NCI-H2107 (cell line): ENCODE measurements around the gene FAM193A.
"Not testable (repeated sequence)": the region's sequence is repeated elsewhere in the genome, so short reads cannot be mapped to it uniquely, and the experiment has no call there.

Experiments used
- DNase-seq: peaks from one replicate; lab custom pipeline; 2025; lab: John Stamatoyannopoulos, UW

The FAM193A gene, protein sequence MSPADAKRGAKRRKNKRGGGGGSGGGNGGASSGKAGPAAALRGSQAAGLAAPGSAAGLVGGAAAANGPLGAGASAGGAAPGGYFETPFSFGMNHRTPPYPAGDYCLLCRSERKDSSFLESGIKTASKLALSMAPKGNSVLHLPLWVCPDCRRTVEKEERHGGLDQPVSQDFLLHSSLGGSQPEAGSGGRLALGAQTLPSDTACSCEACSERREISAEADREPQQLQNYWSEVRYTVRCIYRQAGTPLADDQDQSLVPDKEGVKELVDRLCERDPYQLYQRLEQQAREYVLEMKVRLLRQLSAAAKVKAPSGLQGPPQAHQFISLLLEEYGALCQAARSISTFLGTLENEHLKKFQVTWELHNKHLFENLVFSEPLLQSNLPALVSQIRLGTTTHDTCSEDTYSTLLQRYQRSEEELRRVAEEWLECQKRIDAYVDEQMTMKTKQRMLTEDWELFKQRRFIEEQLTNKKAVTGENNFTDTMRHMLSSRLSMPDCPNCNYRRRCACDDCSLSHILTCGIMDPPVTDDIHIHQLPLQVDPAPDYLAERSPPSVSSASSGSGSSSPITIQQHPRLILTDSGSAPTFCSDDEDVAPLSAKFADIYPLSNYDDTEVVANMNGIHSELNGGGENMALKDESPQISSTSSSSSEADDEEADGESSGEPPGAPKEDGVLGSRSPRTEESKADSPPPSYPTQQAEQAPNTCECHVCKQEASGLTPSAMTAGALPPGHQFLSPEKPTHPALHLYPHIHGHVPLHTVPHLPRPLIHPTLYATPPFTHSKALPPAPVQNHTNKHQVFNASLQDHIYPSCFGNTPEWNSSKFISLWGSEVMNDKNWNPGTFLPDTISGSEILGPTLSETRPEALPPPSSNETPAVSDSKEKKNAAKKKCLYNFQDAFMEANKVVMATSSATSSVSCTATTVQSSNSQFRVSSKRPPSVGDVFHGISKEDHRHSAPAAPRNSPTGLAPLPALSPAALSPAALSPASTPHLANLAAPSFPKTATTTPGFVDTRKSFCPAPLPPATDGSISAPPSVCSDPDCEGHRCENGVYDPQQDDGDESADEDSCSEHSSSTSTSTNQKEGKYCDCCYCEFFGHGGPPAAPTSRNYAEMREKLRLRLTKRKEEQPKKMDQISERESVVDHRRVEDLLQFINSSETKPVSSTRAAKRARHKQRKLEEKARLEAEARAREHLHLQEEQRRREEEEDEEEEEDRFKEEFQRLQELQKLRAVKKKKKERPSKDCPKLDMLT (N-terminal part only)

DNA sequence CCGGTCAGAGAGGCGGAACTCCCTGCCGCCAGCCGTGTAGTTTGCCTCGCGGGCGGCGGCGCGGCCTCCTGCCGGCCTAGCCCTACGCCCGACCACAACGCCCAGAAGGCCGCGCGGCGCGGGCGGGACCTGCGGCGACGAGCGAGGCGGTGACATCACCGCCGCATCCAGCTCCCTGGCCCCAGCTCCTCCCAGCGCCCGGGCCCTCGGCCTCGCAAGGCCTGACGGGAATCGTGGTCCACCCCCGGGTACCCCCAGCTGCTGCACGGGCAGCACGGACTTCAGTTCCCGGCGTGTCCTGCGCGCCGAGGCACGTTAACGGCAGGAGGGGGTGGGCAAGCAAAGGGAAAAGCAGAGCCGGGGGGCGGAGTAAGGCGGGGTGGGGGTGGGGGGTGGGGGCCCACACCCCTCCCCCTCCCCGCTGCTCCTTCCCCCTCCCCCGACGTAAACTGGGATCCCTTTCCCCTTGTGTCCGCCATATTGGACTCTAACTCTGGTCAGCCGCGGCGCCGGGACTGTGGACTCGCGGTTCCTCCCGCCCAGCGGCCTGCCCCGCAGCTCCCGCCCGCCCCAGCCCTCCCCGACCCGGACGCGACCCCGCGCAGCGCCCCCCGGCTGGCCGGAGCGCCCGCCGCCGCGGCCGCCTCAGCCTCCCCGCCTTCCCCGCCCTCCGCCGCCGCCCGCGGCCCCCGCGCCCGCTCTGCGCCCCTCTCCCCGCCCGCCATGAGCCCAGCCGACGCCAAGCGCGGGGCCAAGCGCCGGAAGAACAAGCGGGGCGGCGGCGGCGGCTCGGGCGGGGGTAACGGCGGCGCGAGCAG lies at the start of gene FAM193A:
Gene FAM193A, plus strand, starts transcription at position 455 of the 818 bp plus-strand sequence. Its CDS starts 269 bp downstream, at position 724.
- DNase-seq = peak; percentile 89

DNA sequence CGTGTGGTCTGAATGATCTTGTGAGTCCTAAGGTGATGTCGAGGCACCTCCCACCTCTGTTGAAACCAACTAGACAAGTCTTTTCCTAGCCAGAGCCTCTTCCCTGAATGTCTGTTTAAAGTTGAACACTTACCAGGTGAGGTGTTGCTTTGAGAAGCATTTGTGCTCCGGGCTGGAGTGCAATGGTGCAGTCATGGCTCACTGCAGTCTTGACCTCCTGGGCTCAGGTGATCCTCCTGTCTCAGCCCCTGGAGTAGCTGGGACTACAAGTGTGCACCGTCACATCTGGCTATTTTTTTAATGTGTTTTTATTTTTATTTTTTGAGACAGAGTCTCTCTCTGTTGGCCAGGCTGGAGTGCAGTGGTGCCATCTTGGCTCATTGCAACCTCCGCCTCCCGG lies 49.5 kb upstream of the FAM193A start:
- no peak for DNase-seq

DNA sequence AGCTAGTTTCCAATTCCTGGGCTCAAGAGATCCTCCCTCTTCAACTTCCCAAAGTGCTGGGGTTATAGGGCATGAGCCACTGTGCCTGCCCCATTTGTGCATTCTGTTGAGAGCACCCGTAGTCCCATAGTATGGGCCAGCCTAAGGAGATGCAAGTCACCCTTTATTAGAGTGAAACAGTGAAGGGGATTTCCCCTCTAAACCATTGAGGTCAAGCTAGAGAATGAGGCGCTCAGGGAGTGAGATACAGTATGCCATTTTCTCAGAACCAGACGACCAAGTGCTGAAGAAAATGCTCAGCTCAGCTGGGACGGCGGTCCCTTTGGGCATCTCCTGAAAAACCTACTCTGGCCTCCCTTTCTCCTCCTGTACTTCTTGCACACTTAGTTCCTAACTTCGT lies 48.8 kb upstream of the FAM193A start:
- DNase-seq = no peak

DNA sequence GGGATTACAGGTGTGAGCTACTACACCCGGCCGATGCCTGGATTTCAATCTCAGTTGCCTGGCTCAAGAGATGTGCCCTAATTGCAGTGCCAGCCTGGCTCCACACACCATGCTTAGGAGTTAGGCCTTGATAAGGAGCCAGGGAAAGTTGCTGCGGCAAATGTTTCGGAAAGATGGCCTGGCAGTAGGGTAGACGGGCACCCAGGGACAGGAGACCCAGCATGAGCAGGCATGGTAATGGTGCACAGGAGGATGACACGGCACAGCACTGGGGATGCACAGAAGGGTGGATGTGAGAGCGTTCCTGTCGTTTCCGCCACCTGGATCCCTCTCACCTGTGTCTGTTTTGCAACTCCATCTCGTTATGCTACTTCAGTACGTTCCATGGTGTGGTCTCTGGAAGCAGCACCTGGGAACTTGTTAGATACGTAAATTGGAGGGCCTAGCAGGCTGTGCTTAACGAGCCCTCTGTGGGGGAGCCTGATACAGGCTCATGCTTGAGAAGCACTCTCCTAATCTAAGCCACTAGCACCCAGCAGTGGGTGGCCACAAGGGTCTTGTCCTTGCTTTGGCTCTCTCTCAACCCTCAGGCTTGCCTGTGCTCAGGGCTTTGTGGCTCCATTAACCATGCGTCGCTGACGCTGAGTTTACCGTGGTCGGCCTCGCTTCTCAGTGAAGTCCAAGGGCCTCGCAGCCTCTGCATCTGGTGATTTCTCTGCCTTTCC lies 47.2 kb upstream of the FAM193A start:
- no peak for DNase-seq

DNA sequence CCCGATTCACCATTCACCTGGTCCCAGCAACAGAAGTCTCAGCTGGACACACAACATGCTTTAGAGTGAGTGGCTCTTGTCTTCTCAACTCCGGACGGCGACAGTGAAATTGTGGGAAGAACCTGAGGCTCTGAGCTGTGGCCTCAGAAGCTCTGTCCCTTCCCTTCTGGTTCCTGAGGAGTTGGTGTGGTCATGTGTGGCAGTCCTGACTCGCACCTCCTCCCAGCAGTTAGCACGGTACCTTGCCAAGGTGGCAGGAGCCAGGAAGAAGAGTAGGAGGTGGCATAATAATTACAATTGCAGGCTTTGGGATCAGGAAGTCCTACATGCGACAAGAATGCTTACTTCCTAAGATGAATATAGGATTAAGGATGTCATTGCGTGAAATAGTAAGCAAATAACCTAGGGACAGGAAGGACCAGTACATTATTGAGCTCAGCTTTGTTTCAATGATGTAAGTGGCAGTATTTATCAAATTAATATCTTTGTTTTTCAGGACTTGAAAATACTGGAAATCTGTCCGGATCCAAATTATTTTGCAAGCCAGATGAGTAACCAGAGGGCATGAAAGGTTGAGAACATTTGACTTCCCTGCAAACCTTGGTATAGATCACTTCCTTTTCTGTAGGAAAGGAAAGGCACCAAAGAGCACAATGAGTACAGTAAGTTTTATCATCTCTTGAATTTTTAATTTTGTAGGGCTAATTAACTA lies 46.5 kb upstream of the FAM193A start:
- DNase-seq = no peak

DNA sequence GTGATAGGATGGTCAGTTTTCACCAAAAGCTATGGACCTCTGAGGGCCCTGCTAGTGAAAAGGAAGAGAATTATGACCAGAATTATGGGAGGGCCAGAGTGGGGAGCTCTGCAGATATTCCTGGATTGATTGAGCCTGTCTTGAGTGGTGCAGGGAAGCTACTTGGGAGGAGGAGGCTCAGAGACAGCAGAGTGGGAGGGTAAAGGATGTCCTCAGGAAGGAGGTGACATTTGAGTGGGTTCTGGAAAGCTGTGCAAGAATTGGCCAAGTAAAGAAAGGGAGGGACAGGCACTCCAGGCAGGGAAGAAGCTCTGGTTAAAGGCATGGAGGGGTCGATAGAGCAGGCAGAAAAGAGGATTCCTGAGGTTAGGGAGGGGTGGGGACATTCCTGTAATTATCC lies 43.5 kb upstream of the FAM193A start:
- DNase-seq = no peak

DNA sequence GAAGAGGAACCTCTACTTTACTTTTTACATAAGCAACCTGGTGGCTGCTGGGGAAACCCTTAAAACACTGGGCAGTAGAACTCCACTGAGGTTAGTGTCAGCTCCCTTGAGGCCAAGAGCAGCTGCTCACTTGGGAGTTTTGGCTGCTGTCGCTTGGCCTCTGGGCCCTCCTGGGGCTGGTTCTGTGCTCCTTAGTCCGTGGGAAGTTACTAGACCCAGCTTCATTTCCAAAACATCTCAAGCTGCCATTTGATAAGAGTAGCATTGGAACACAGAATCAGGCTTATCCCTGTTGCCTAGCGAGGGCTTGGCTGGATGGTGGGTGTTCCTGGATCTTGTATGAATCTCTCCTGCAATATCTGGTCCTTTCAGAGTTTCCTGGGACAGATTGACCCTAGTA lies 41.5 kb upstream of the FAM193A start:
- DNase-seq = no peak

DNA sequence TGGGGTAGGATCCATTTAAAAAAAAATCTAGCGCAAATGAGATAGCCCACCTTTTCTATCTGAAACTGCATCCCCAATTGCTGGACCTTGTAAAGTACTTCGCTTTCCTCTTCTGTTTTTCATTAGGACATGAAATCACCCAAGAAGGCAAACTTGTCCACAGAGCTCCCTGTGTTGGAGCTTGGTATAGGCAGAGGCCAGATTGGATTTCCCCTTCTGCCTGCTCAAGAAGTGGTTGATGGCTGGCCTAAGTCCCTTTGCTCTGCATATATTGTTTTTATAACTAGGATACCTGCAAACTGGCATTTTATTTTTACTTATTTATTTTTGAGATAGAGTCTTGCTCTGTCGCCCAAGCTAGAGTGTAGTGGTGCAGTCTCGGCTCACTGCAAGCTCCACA lies 39.1 kb upstream of the FAM193A start:
- no peak for DNase-seq

DNA sequence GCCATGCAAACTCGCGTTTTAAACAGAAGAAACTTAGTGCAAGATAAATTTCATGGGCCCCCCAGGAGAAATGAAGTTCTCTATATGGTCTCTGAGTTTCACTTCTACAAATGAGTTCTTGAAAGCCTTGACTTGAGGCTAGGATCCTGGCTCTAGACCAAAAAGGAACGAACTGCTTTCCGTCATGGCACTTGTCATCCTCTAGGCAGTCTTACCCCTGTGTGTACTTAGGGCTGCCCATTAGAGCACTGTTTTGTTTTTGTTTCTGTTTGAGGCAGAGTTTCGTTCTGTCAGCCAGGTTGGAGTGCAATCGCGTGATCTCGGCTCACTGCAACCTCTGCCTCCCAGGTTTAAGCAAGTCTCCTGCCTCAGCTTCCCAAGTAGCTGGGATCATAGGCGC lies 38.5 kb upstream of the FAM193A start:
- DNase-seq = no peak

DNA sequence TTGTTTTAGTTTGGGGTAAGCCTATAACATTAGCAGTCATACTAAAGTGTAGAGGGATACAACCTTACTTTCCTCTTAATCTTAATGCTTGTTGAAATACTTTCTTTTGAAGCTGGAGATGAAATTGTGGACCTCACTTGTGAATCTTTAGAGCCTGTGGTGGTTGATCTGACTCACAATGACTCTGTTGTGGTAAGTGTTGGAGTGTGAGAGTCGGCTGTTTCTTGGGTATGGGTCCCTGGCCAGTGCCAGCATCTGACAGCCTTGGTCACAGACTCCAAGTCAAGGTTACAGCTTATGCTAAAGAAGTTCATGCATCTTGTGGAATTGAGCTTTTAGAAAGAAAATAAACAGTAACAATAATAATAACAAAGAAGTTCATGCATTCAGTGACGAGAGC lies 35.9 kb upstream of the FAM193A start:
- DNase-seq = no peak

DNA sequence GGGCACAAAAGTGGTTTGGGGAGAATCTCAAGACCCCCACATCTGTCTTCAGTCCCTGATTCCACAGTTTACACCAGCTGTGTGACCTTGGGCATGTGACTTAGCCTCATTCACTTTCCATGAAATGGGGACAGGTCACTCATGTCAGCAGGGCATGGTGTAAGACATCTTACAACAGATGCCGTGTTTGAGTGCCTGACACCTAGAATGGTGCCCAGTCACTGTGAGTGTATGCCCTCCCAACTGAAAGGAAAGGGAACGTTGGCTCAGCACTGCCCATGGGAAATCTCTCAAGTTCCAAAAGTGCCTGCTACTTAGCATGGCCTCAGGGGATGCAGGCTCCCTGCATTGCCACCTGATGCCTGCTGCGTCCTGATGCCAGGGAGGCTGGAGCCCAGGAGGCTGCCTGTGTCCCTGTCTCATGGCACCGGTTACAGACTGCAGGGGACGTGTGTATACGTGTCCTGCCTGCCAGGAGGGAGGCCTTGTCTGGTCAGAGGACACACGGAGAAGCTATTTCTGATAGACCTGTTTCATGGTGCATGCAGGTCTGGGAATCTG lies 35.3 kb upstream of the FAM193A start:
- DNase-seq = no peak

DNA sequence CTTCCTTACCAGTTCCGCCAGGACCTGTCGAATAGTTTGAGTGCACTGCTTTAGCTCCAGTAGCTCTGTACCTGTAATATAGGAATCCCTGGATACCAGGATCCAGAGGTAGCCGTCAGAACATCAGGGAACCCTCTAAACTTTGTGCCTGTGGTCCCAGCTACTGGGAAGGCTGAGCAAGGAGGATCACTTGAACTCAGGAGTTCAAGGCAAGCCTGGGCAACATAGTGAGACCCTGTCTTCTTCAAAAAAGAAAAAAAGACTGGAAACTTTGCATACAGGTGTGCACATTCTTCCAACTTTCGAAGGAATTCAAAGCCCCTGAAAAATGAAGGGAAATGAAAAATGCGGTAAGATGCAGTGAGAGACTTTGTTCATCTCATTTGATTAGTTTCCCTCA lies 32.6 kb upstream of the FAM193A start:
- DNase-seq = no peak

DNA sequence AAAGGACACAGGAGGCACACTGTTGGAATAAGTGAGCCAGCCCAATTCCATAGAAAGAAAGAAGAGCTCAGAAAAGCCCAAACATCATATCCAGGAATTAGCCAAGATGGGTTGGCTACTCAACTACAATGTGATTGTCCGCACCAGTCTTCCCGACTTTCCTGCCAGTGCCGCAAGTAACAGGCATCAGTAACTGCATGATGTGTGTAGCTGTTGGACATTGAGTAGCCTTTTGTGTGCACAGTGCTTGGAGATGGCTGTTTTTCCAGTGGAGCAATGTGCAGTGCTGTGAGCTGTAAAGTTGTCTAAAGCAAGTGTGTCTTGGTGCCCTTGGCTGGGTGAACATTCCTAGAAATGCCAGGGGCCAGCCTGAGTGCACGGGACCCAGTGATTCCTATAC lies 29.2 kb upstream of the FAM193A start:
- DNase-seq = no peak

DNA sequence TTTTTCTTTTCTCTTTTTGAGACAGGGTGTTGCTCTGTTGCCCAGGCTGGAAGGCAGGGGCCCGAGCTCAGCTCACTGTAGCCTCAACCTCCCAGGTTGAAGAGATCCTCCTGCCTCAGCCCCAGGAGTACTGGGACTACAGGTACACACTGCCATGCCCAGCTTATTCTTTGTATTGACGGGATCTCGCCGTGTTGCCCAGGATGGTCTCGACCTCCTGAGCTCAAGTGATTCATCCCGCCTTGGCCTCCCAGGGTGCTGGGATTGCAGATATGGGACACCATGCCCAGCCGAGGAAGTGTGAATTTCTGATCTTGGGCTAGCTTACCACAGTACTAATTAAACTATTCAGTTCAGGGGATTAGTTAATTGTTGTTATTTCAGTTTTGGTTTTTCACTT lies 28.6 kb upstream of the FAM193A start:
- DNase-seq = no peak

DNA sequence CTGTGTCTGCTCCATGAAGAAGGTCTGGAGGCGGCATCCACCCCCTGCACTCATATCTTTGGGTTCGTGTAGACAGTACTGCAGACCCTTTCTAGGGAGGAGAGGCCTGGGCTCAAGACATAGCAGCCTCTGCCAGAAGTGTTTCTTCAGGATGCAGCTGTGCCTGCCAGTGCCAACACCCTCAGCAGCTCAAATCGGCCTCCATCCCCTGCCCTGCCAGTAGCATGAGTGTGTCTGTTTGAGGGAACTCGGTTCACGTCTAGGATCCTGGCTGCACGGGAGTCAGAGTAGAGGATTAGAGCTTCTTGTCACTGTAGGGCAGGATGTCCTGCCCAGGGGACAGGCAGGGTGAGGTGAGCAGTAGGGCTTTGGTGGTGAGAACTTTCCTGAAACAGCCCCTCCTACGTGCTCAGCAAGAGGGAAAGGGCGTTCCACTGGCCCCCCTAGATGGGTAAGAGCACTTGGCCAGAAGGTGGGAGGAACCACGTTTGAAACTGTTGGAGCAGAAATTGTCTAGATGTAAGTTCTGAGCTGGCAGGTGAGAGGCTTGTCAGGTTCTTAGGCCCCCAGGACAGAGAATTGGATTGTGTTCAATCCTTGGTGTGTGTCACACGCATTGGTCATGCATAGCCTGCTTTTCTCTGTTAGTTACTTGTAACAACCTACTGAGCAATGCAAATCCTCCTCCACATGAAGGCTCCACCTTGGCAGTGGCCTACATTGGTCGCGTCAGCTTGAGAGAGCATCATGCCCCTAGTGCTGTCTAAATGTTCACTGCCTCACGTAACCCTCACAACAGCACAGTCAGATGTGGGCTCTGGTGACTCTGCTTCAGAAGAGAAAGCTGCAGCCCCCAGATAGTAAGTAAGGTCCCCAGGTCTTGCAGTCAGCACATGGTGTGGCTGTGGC lies 25.8 kb upstream of the FAM193A start:
- no peak for DNase-seq

DNA sequence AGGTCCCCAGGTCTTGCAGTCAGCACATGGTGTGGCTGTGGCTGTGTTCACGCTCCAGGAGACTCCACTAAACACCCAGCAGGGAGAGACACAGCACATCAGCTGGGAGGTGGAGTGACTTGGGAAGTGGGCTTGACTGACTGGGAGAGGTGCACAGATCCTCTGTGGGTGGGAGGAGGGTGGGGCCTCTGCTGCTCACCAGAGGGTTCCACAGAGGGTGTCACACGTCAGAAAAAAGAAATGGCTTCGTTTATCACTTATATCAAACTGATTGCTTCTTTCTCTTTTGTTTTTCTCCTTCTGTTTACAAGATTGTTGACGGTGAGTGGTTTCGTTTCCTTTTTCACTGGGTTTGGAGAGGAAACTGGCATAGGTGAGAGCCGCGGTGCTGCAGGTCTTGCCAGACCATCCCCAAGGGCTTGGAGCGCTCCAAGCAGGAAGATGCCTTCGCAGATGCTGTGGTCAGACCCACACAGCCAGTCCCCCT lies 24.8 kb upstream of the FAM193A start:
- DNase-seq = no peak

DNA sequence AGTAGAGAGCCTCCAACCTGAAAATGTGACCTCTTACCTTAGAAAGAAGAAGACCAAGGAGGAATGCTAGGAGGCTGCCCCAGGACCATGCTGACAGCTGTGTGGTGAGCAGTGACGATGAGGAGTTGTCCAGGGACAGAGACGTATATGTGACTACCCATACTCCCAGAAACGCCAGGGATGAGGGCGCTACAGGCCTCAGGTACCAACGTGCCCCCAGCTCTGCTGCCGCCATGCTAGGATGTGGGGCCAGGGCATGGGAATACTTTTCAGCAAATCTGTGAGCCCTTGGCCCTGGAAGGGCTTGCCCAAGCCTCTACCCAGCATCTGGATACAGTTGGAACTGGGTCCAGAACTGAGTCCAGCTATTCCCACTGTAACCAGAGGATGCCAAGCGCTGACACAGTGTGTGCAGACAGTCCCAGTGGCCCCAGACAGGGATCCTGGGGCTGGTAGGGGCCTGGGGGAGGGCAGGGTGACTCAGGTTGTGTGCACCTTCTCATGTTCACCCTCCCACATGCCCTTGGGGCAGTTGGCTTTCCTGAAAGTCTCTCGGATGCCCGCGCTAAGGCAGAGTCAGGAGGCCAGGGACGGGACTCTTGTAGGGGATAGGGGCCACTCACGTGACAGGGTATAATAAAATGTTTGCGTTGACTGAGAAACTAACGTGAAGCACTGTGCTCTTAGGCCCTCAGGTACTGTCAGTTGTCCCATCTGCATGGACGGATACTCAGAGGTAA lies 23.9 kb upstream of the FAM193A start:
- DNase-seq = no peak

DNA sequence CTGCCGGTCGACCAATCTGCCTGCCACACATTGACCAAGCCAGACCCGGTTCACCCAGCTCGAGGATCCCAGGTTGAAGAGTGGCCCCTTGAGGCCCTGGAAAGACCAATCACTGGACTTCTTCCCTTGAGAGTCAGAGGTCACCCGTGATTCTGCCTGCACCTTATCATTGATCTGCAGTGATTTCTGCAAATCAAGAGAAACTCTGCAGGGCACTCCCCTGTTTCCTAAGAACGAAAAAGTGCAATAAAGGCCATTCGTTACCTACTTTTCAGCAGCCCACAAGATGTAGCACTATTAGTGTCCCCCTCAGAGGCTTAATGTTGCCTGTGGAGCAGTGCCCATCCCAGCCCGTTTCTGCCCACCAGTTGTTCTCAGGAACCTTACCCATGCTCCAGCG lies 22.3 kb upstream of the FAM193A start:
- DNase-seq = not testable (repeated sequence)
